IgD-negative memory B cell (primary cell): ENCODE results near the gene HIC1. TPM values are rescaled to one million over a fixed set of nuclear protein-coding genes. Genes with fewer than 3 reads are reported as not detected.

ENCODE experiments used
- H3K27ac Mint-ChIP-seq, 3 donors: one replicate each; pipeline ENCODE4 v1.8.0; 2020 to 2022; ENCODE audit warnings: mild to moderate bottlenecking in 3 of 3, mixed read lengths in 3 of 3, moderate library complexity in 1 of 3
- H3K27me3 Mint-ChIP-seq: one replicate; pipeline ENCODE4 v1.8.0; 2021; ENCODE audit warnings: mixed read lengths
- H3K36me3 Mint-ChIP-seq: one replicate; pipeline ENCODE4 v1.8.0; 2020; ENCODE audit warnings: mild to moderate bottlenecking, mixed read lengths
- H3K4me1 Mint-ChIP-seq, 3 donors: one replicate each; pipeline ENCODE4 v1.8.0; 2020 to 2022; ENCODE audit warnings: mixed read lengths in 3 of 3, mild to moderate bottlenecking in 1 of 3
- H3K4me3 Mint-ChIP-seq, 4 donors: one replicate each; pipeline ENCODE4 v1.8.0; 2020 to 2022; ENCODE audit warnings: mild to moderate bottlenecking in 4 of 4, mixed read lengths in 4 of 4, moderate library complexity in 3 of 4
- H3K9me3 Mint-ChIP-seq, 3 donors: one replicate each; pipeline ENCODE4 v1.8.0; 2020 to 2021; ENCODE audit warnings: mixed read lengths in 3 of 3, mild to moderate bottlenecking in 1 of 3
- polyA plus RNA-seq: library from polyadenylated mRNA; unstranded; fragments of 300-500 nt; fragmentation: Illumina TruSeq; gene quantifications from one replicate; pipeline ENCODE4 v1.2.3, GENCODE V29; 2021

Gene HIC1
- polyA plus RNA-seq, 1 donor from 2014 or later: 0.88 TPM

DNA sequence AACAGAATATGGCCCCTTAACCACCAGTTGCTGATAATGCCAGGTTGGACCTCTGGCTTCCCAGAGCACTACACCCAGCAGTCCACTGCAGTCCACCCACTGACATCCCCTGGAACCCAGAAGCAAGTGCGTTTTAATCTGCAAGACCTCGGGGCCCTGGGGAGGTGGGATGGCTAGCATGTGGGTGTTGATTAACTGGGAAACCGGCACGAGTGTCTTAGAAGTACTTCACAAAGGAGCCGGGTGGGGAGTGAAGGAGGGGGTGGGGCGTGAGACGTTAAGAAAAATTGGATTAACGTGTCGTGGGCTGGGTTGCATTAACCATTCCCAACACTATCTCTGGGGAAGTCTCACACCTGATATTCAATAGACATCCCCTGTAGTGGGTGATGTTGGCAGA is 6.1 kb upstream of the HIC1 start:
- H3K9me3 Mint-ChIP-seq: no peaks in the 10 kb centered on the region

DNA sequence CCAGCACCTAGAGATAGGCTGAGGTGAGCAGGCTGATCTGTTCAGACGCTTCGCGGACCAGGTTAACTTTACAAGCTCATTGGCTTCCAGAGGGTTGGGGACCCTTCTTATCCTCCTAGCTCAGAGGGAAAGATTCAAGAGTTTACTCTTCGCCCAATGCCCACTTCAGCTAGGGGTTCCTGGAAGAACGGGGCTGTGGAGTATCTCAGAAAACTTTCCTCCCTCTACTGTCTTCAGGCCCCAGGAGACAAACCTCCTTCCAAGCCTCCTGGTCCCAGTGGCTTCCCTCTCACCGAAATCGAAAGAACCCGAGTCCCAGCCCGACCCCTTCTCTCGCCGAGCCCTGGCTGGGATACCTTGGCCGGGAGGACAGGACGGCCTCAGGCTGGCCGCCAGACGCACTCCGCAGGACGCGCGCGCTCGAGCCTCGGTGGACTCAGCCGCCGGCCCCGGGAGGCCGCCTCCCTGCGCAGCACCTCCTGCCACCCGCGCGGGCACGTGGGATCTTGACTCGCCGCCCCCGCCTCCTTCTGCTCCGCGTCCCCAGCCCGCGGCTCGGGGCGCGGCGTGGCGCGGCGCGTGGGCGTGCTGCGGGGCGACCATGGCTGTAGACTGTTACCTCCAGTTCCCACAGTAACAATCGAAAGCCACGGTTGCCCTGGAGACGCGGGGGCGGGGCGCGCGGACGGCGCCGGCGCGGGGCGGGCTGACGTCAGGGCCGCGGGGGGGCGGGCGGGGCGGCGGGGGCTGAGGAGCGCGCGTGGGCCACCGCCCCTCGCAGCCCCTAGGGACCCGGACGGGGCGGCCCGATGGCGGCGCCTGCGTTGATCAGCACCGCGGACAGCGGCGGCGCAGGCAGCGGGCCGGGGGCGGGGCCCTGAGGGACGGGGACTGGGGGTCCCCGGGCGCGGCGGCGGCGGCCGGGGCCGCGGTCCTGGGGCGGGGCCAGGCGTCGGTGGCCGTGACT is 5.3 kb upstream of the HIC1 start:
- H3K36me3 Mint-ChIP-seq: peaks cover 1% of the 10 kb centered on the region
- no peaks in the 10 kb centered on the region for H3K9me3 Mint-ChIP-seq
- H3K27ac Mint-ChIP-seq: peak overlapping the region in 2 of 3 donors; percentile 59 to 96
- H3K4me1 Mint-ChIP-seq: peaks cover 3 to 9% (median 8%) of the 10 kb centered on the region in 3 donors
- H3K27me3 Mint-ChIP-seq: peaks cover 11% of the 10 kb centered on the region
- H3K4me3 Mint-ChIP-seq: peak overlapping the region; percentile 60 to 82 (median 76)

More for the DNA sequence above, 6.1 kb upstream of the HIC1 start:
- H3K4me3 Mint-ChIP-seq: peak overlapping the region; percentile 60 to 82 (median 76)
- H3K27ac Mint-ChIP-seq: peak overlapping the region in 1 of 3 donors; percentile 96
- peaks cover 9% of the 10 kb centered on the region for H3K27me3 Mint-ChIP-seq
- peaks cover 3 to 6% (median 4%) of the 10 kb centered on the region in 3 donors for H3K4me1 Mint-ChIP-seq
- H3K36me3 Mint-ChIP-seq: peaks cover 1% of the 10 kb centered on the region

GRCh38 chr17:2050300-2051060 is 4.4 kb upstream of the HIC1 start:
- no peak overlapping the region for H3K4me3 Mint-ChIP-seq
- H3K27me3 Mint-ChIP-seq: peaks cover 11% of the 10 kb centered on the region
- H3K27ac Mint-ChIP-seq: peak overlapping the region in 1 of 3 donors; percentile 90
- H3K4me1 Mint-ChIP-seq: peaks cover 3 to 9% (median 8%) of the 10 kb centered on the region in 3 donors
- H3K36me3 Mint-ChIP-seq: no peaks in the 10 kb centered on the region
- no peaks in the 10 kb centered on the region for H3K9me3 Mint-ChIP-seq

DNA sequence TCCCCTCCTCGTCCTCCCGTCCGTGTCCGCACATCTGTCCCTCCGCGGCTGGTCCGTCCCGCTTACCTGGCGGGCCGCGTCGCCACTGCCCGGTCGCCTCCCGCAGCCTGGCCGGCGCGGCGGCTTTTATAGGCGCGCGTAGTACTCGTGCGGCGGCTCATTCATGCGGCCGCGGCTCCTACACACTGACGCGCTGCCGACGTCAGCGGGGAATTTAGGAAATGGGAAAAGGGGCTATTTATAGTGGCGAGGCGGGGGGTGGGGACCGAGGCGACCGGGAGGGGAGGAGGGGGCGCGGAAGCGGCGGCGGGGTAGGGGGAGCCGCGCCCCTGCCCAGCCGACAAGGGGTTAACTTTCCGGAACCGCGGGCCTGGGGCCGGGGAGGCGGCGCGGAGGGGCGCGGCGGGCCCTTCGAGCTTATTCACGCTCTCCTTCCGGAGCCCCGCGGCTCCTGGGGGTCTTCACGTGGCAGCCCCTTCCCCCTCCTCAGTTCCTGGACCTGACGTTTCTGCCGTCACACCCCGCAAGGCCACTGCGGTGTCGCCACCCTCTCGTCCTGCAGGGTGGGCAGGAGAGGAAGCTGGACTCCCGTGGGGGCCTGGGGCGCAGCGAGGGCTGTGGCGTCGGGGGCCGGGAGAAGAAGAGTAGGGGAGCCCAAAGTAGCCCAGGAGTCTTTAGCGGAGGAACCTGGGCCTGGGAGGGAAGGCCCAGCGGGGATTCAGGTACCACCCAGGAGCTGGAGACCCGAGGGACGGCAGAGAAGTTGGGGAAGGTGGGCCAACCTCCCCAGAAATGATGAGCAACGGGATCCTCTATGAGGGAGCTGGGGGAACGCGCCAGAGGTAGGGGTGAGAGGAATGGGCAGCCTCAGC is 3.6 kb upstream of the HIC1 start:
- H3K27ac Mint-ChIP-seq: peak overlapping the region in 2 of 3 donors; percentile 84 to 90

DNA sequence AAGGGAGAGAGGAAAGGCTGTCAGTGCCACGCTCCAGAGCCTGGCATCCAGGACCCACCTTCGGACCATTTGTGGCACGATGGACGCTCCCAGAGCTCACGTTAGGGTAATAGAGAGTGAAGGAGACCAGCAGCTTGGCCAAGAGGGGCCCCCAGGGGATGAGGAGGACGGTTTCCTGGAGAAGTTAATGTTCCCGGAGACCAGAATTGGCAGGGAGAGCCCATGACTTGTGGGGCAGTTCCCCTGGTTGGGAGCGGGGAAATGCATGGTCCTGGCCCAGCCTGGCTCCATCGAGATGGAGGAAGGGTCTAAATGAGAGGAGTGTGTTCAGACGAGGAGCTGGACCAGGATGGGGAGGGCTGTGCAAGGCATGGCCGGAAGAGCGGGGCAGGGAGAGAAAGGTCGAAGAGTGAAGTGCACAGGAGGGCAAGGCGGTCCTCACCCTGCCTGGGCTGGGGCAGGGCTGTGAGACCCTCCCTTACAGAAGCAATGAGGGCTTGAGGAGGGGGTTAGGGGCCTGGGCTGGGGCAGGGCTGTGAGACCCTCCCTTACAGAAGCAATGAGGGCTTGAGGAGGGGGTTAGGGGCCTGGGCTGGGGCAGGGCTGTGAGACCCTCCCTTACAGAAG is 2.9 kb upstream of the HIC1 start:
- Mint-ChIP-seq H3K4me1 (peaks cover 6 to 9% (median 8%) of the 10 kb centered on the region in 3 donors), H3K27me3 (peaks cover 12% of the 10 kb centered on the region), H3K4me3 (peak overlapping the region; percentile 29 to 68 (median 54)), H3K27ac (peak overlapping the region in 2 of 3 donors; percentile 84 to 90), H3K36me3 (no peaks in the 10 kb centered on the region), H3K9me3 (no peaks in the 10 kb centered on the region)

More for the DNA sequence above, 3.6 kb upstream of the HIC1 start:
- H3K27me3 Mint-ChIP-seq: peaks cover 11% of the 10 kb centered on the region
- no peaks in the 10 kb centered on the region for H3K36me3 Mint-ChIP-seq
- H3K4me3 Mint-ChIP-seq: peak overlapping the region; percentile 41 to 86 (median 68)
- H3K4me1 Mint-ChIP-seq: peaks cover 3 to 9% (median 8%) of the 10 kb centered on the region in 3 donors
- no peaks in the 10 kb centered on the region for H3K9me3 Mint-ChIP-seq

- Mint-ChIP-seq H3K4me3 (peak overlapping the region; percentile 72 to 89 (median 84)), H3K4me1 (peaks cover 7 to 9% (median 7%) of the 10 kb centered on the region in 3 donors), H3K27ac (peak overlapping the region; percentile 76 to 90 (median 80)), H3K27me3 (peaks cover 9% of the 10 kb centered on the region), H3K9me3 (no peaks in the 10 kb centered on the region), H3K36me3 (no peaks in the 10 kb centered on the region)
These were observed 1.3 kb upstream of the HIC1 start for GRCh38 chr17:2053380-2054261.

- Mint-ChIP-seq H3K9me3 (no peaks in the 10 kb centered on the region), H3K36me3 (no peaks in the 10 kb centered on the region), H3K27me3 (peaks cover 9% of the 10 kb centered on the region), H3K4me3 (peak overlapping the region; percentile 72 to 89 (median 84)), H3K27ac (peak overlapping the region; percentile 68 to 90 (median 76)), H3K4me1 (peaks cover 4 to 10% (median 5%) of the 10 kb centered on the region in 3 donors)
These were observed 716 bp upstream of the HIC1 start for GRCh38 chr17:2054262-2054511.

GRCh38 chr17:2055292-2056205 is 646 bp downstream of the HIC1 start:
- peaks cover 4% of the 10 kb centered on the region for H3K36me3 Mint-ChIP-seq
- peak overlapping the region; percentile 76 to 89 (median 82) for H3K4me3 Mint-ChIP-seq
- peaks cover 4 to 15% (median 15%) of the 10 kb centered on the region in 3 donors for H3K4me1 Mint-ChIP-seq
- H3K27ac Mint-ChIP-seq: peak overlapping the region in 1 of 3 donors; percentile 90
- H3K9me3 Mint-ChIP-seq: no peaks in the 10 kb centered on the region
- H3K27me3 Mint-ChIP-seq: peaks cover 12% of the 10 kb centered on the region

- Mint-ChIP-seq H3K27me3 (peaks cover 12% of the 10 kb centered on the region), H3K4me3 (peak overlapping the region; percentile 69 to 89 (median 80)), H3K27ac (peak overlapping the region in 1 of 3 donors; percentile 79), H3K9me3 (no peaks in the 10 kb centered on the region), H3K4me1 (peaks cover 4 to 15% (median 15%) of the 10 kb centered on the region in 3 donors), H3K36me3 (peaks cover 5% of the 10 kb centered on the region)
These were observed 1.6 kb downstream of the HIC1 start for GRCh38 chr17:2056206-2057174.

GRCh38 chr17:2057175-2057759 is 2.4 kb downstream of the HIC1 start:
- H3K4me1 Mint-ChIP-seq: peaks cover 4 to 19% (median 15%) of the 10 kb centered on the region in 3 donors
- no peak overlapping the region for H3K27ac Mint-ChIP-seq
- peaks cover 5% of the 10 kb centered on the region for H3K36me3 Mint-ChIP-seq
- H3K4me3 Mint-ChIP-seq: no peak overlapping the region
- H3K9me3 Mint-ChIP-seq: no peaks in the 10 kb centered on the region
- peaks cover 10% of the 10 kb centered on the region for H3K27me3 Mint-ChIP-seq
